ENCODE results near the gene FOXM1. TPM values are rescaled to one million over a fixed set of nuclear protein-coding genes. Genes with fewer than 3 reads are reported as not detected.

Gene FOXM1
- total RNA-seq, 1 experiment from 2014 or later: 23.8 TPM

DNA sequence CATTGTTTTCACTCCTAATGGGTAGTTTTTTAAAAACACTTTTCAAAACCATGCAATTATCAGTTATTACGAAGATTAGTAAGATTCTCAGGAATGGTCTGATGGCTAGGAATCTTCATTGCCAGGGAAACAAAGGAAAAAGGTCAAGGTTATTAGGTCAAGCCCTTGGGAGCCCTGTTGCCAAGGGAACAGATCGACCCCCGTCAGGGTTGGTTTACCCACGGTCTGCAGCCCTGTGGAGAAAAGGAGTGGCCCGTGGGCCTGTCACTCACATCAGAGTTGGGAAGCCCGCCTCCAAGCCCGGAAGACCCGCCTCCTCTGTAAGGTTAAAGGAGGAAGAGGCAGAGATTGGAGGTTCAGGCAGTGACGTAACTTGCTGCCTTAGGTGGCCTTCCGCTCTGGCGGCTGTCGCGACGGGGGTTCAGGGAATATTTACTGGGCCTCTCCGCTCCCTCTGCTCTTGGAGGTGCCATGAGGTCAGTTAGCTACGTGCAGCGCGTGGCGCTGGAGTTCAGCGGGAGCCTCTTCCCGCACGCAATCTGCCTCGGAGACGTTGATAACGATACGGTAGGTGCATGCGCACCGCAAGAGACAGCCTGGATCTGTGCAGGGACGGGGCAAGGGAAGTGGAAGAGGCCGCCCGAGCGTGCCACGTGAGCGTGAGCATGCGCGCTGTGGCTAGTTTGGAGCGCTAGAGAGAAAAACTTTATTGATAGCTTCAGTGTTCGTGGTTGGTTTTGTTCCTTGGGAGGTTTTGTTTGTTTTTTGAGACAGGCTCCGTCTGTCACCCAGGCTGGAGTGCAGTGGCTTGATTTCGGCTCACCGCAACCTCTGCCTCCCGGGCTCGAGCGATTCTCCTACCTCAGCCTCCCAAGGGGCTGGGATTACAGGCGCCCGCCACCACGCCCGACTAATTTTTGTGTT lies 64.4 kb downstream of the FOXM1 start, which contains the start of gene ITFG2:
Gene ITFG2 (plus strand): TSS at position 379 of the 924 bp plus-strand sequence. CDS start 93 bp downstream, at position 472.
- peak; percentile 97 for DNase-seq (ENCODE audit: extremely low read depth, low read depth)

DNA sequence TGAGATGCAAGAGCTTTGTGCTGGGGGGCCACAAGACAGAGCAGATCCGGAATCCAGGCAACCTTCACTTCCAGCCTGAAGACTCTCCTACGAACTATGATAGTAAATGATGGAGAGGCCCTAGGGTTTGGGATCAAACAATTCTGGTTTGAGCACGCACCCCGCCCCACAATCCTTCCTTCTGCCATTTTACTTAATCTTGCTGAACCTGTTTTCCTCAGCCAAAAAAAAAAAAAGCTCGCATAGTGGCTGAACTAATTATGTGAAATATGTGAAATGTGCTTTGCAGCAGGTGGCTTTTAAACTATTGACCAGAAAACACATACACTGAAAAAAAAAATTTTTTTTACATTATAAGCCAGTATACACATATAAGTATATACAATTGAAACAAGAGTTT lies 65.2 kb downstream of the FOXM1 start:
- DNase-seq (ENCODE audit: extremely low read depth, low read depth): no peak

Other genes with a start within 250 kb of the FOXM1 start
- gene FKBP4, start 82.2 kb downstream of the FOXM1 start, total RNA-seq (2014; rRNA removed; shearing (Covaris generic)): 41.8 and 47.7 TPM in 2 replicates
- 8.7 and 10.0 TPM in 2 replicates for gene ITFG2, start 64.5 kb downstream of the FOXM1 start, total RNA-seq (2014; rRNA removed; shearing (Covaris generic))
- gene NRIP2, start 42.1 kb downstream of the FOXM1 start, total RNA-seq (2014; rRNA removed; shearing (Covaris generic)): not detected in 2 replicates
- not detected in 2 replicates for gene TEX52, start 20.1 kb downstream of the FOXM1 start, total RNA-seq (2014; rRNA removed; shearing (Covaris generic))
- 39.5 and 41.2 TPM in 2 replicates for gene RHNO1, start within 50 bp of the FOXM1 start, total RNA-seq (2014; rRNA removed; shearing (Covaris generic))
- 15.2 and 17.6 TPM in 2 replicates for gene TULP3, start 13.7 kb upstream of the FOXM1 start, total RNA-seq (2014; rRNA removed; shearing (Covaris generic))
- 18.3 and 22.9 TPM in 2 replicates for gene TEAD4, start 82.2 kb upstream of the FOXM1 start, total RNA-seq (2014; rRNA removed; shearing (Covaris generic))
- gene TSPAN9, start 200.2 kb upstream of the FOXM1 start, total RNA-seq (2014; rRNA removed; shearing (Covaris generic)): 3.2 and 7.0 TPM in 2 replicates

Data from NCI-H460 (cell line).